Peyer's patch (tissue), 4 donors: ENCODE measurements around the gene STPG1.

Source experiments
- POLR2A ChIP-seq, 2 donors: fragments of 450-650 bp; IDR thresholded peaks; one replicate each; pipeline ENCODE4 v1.5.1; 2017; ENCODE audit warnings: antibody characterized with exemption in 2 of 2, mild to moderate bottlenecking in 2 of 2, moderate library complexity in 2 of 2
- TF ChIP-seq, protein P1 (sequence below), 6 experiments: fragments of 450-650 bp in 4 of 6; fragments of 200-600 bp in 2 of 6; sonication (generic) in 1 of 6; IDR thresholded peaks; one replicate each; pipeline ENCODE4 v1.5.1; 2017 to 2019; ENCODE audit warnings: antibody characterized with exemption in 6 of 6, mild to moderate bottlenecking in 3 of 6, moderate library complexity in 1 of 6

GRCh38 chr1:24353292-24353891 is 60.2 kb downstream of the STPG1 start:
- TF ChIP-seq, protein P1, sequence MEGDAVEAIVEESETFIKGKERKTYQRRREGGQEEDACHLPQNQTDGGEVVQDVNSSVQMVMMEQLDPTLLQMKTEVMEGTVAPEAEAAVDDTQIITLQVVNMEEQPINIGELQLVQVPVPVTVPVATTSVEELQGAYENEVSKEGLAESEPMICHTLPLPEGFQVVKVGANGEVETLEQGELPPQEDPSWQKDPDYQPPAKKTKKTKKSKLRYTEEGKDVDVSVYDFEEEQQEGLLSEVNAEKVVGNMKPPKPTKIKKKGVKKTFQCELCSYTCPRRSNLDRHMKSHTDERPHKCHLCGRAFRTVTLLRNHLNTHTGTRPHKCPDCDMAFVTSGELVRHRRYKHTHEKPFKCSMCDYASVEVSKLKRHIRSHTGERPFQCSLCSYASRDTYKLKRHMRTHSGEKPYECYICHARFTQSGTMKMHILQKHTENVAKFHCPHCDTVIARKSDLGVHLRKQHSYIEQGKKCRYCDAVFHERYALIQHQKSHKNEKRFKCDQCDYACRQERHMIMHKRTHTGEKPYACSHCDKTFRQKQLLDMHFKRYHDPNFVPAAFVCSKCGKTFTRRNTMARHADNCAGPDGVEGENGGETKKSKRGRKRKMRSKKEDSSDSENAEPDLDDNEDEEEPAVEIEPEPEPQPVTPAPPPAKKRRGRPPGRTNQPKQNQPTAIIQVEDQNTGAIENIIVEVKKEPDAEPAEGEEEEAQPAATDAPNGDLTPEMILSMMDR (IDR thresholded peaks at IDR 0.05): no peak
- TF ChIP-seq POLR2A (IDR thresholded peaks at IDR 0.05): no peak
